Heart left ventricle (tissue), 16 donors: Measurements from ENCODE around the gene PPP1R12B. TPM values are rescaled to one million over a fixed set of nuclear protein-coding genes. Genes with fewer than 3 reads are reported as not detected.
A peak's percentile ranks its signal among the peaks of the same experiment; 100 is the strongest.
"Not testable (repeated sequence)": the region's sequence is repeated elsewhere in the genome, so short reads cannot be mapped to it uniquely, and the experiment has no call there.

Source experiments
- ATAC-seq, 4 donors: fragments of 200-7000 bp; cut with Tn5 transposase; one replicate each; pipeline ENCODE4 v1.9.1; 2020 to 2022; ENCODE audit warnings: moderate library complexity in 4 of 4, mild to moderate bottlenecking in 3 of 4, moderate number of reproducible peaks in 1 of 4
- DNase-seq, 5 donors: peaks; one replicate each; pipeline ENCODE4 v3.0.0-alpha.2; 2020
- H3K27ac ChIP-seq, 12 donors: fragments of 200-600 bp; sonication (generic) in 4 of 12; one replicate each; pipeline versions ENCODE4 v1.5.0 to v1.8.0; 2016 to 2022; ENCODE audit warnings: mild to moderate bottlenecking in 2 of 12
- H3K27me3 ChIP-seq, 9 donors: fragments of 200-600 bp; sonication (generic) in 2 of 9; one replicate each; pipeline versions ENCODE4 v1.5.1 to v1.8.0; 2016 to 2022; ENCODE audit warnings: mild to moderate bottlenecking in 3 of 9
- H3K36me3 ChIP-seq, 9 donors: fragments of 200-600 bp; sonication (generic) in 2 of 9; one replicate each; pipeline versions ENCODE4 v1.5.0 to v1.8.0; 2018 to 2022; ENCODE audit warnings: mild to moderate bottlenecking in 2 of 9
- H3K4me1 ChIP-seq, 12 donors: fragments of 200-600 bp; sonication (generic) in 4 of 12; one replicate each; pipeline versions ENCODE4 v1.5.0 to v1.8.0; 2016 to 2022; ENCODE audit warnings: mild to moderate bottlenecking in 3 of 12
- H3K4me3 ChIP-seq, 12 donors: fragments of 200-600 bp; sonication (generic) in 4 of 12; one replicate each; pipeline versions ENCODE4 v1.5.0 to v1.8.0; 2017 to 2022; ENCODE audit warnings: mild to moderate bottlenecking in 9 of 12, moderate library complexity in 4 of 12
- H3K9me3 ChIP-seq, 12 donors: fragments of 200-600 bp; sonication (generic) in 4 of 12; one replicate each; pipeline versions ENCODE4 v1.5.0 to v1.8.0; 2016 to 2022; ENCODE audit warnings: mild to moderate bottlenecking in 1 of 12
- CTCF ChIP-seq, 12 donors: fragments of 200-600 bp; sonication (generic) in 4 of 12; IDR thresholded peaks; one replicate each; pipeline versions ENCODE4 v1.5.0 to v1.8.0; 2018 to 2022; ENCODE audit warnings: antibody characterized with exemption in 12 of 12, mild to moderate bottlenecking in 5 of 12
- POLR2A ChIP-seq, 2 donors: fragments of 450-650 bp; IDR thresholded peaks; one replicate each; pipeline ENCODE4 v1.6.1; 2017; ENCODE audit warnings: antibody characterized with exemption in 2 of 2, mild to moderate bottlenecking in 2 of 2, moderate library complexity in 2 of 2
- WGBS, 4 donors: extraction: QIAGEN DNeasy Blood & Tissue Kit in 2 of 4; methylation state at CpG; one replicate each; pipeline versions ENCODE4 v1.1.5 to v1.1.7; 2013 to 2018; 5-methylcytosine and 5-hydroxymethylcytosine counted together
- intact Hi-C, 10 donors: fragments of 100-400 bp; cut with DNase I; formaldehyde crosslinking; loops; one replicate each; pipeline versions ENCODE4 v1.11.1 to v1.14.2; 2022
- polyA plus RNA-seq, 2 donors: library from polyadenylated mRNA; stranded (reverse); fragments of 200-250 nt; gene quantifications; one replicate each; pipeline ENCODE4 v1.2.3, GENCODE V29; 2013
- total RNA-seq, 9 donors: library from RNA; depleted of rRNA in 2 of 9; stranded (reverse); fragments of >200 nt in 2 of 9; fragmentation: NEBNext Ultra II Directional in 3 of 9; extraction: Animal tissue kit (Norgen Biotek cat#: 25700) in 3 of 9; gene quantifications; one replicate each; pipeline versions ENCODE4 v1.1.0 to v1.2.4, GENCODE V29; 2016 to 2023
- donor health status: ischemic (EF 13 %, LVEDD 7.1; RV severe dilation, severe dysfunction).
- donor health status: healthy with polysubstance abuse.
- donor health status: DM: no; HTN: yes; CAD: no.
- donor health status: DM: no; HTN: no; CAD: no.
- donor health status: ischemic (EF 25% LVEDD 6.9; RV normal size, moderate dysfunction).
- donor health status: ischemic (EF 25% LVEDD 5.7; RV mildly dilated, moderate dysfunction).
- donor health status: healthy.
- donor health status: DM: yes; HTN: yes; CAD: no.
- donor health status: ischemic (EF 35%, LVEDD 5.7; RV mildly dilated, moderate dysfunction).
- donor health status: nonischemic (EF 11% LVEDD 7.7; RV severe dilation, severe dysfunction).
- donor health status: DM: yes; HTN: yes; CAD: no.
- donor health status: PGD.
- donor health status: ischemic (EF 29% LVEDD 5.4; RV normal size, mild dysfunction).
- donor health status: nonischemic (EF 23%, LVEDD 6.1; RV moderate dilation, normal function).

PPP1R12B gene
- total and polyA plus RNA-seq, 11 donors, result 49.9 to 972 (median 559) TPM

- peaks cover 0 to 65% (median 37%) of the 10 kb centered on the region in 9 donors for H3K36me3 ChIP-seq
Observed at GRCh38 chr1:202578001-202578504, 229.6 kb downstream of the PPP1R12B start.

GRCh38 chr1:202578565-202578964 lies 230.1 kb downstream of the PPP1R12B start:
- TF ChIP-seq CTCF (IDR thresholded peaks at IDR 0.05) (no peak), POLR2A (IDR thresholded peaks at IDR 0.05) (no peak)
- WGBS, 4 donors, result 47 to 57% (median 56%) methylated on average over 6 of the region's 6 CpGs
- Histone ChIP-seq H3K4me1 (peaks cover 8 to 71% (median 54%) of the 10 kb centered on the region in 12 donors), H3K4me3 (no peak overlapping the region), H3K27me3 (peaks cover 0 to 9% (median 0%) of the 10 kb centered on the region in 9 donors), H3K27ac (peak overlapping the region in 11 of 12 donors; percentile 24 to 79 (median 62)), H3K9me3 (no peaks in the 10 kb centered on the region), H3K36me3 (peaks cover 0 to 65% (median 38%) of the 10 kb centered on the region in 9 donors)
- no peak for DNase-seq
- peak; percentile 39 to 55 (median 46) for ATAC-seq
- intact Hi-C loops, result loop anchor here in 6 of 10 donors (10.0 kb wide), 4 partner anchors 64 to 234 kb away; partner anchors contain the start of genes PPP1R12B (in 1 of the 6), SYT2 (in 1 of the 6) and UBE2T (in 1 of the 6)

More at GRCh38 chr1:202578001-202578504, 229.6 kb downstream of the PPP1R12B start:
- H3K9me3 ChIP-seq, result no peaks in the 10 kb centered on the region
- peak overlapping the region in 10 of 12 donors; percentile 24 to 79 (median 62) for H3K27ac ChIP-seq
- intact Hi-C loops, result loop anchor here in 6 of 10 donors (10.0 kb wide), 4 partner anchors 63 to 233 kb away; partner anchors contain the start of genes PPP1R12B (in 1 of the 6), SYT2 (in 1 of the 6) and UBE2T (in 1 of the 6)
- TF ChIP-seq CTCF (IDR thresholded peaks at IDR 0.05) (no peak), POLR2A (IDR thresholded peaks at IDR 0.05) (no peak)
- DNase-seq (no peak), ATAC-seq (no peak)
- 47 to 52% (median 50%) methylated on average over 4 of the region's 4 CpGs for WGBS, 4 donors
- H3K4me3 ChIP-seq, result no peak overlapping the region
- peaks cover 0 to 7% (median 0%) of the 10 kb centered on the region in 9 donors for H3K27me3 ChIP-seq
- H3K4me1 ChIP-seq, result peaks cover 8 to 70% (median 55%) of the 10 kb centered on the region in 12 donors

- 45 to 50% (median 46%) methylated on average over 2 of the region's 2 CpGs for WGBS, 4 donors
- ATAC-seq (peak in 2 of 4 donors; percentile 21 to 50), DNase-seq (no peak)
- Histone ChIP-seq H3K27ac (peak overlapping the region in 10 of 12 donors; percentile 23 to 79 (median 62)), H3K27me3 (peaks cover 0 to 21% (median 0%) of the 10 kb centered on the region in 9 donors), H3K36me3 (peaks cover 0 to 62% (median 48%) of the 10 kb centered on the region in 9 donors), H3K9me3 (no peaks in the 10 kb centered on the region), H3K4me1 (peaks cover 8 to 71% (median 54%) of the 10 kb centered on the region in 12 donors), H3K4me3 (no peak overlapping the region)
- TF ChIP-seq POLR2A (IDR thresholded peaks at IDR 0.05) (no peak), CTCF (IDR thresholded peaks at IDR 0.05) (no peak)
- intact Hi-C loops, result loop anchor here in 6 of 10 donors (10.0 kb wide), 4 partner anchors 65 to 235 kb away; partner anchors contain the start of genes PPP1R12B (in 1 of the 6), SYT2 (in 1 of the 6) and UBE2T (in 1 of the 6)
Observed at GRCh38 chr1:202579806-202580205, 231.3 kb downstream of the PPP1R12B start.

GRCh38 chr1:202580619-202581018 lies 232.1 kb downstream of the PPP1R12B start:
- H3K36me3 ChIP-seq, result peaks cover 0 to 56% (median 45%) of the 10 kb centered on the region in 9 donors
- H3K27me3 ChIP-seq, result peaks cover 0 to 27% (median 0%) of the 10 kb centered on the region in 9 donors
- intact Hi-C loops, result no loop called here
- DNase-seq (no peak), ATAC-seq (no peak)
- peaks cover 8 to 70% (median 55%) of the 10 kb centered on the region in 12 donors for H3K4me1 ChIP-seq
- H3K9me3 ChIP-seq, result no peaks in the 10 kb centered on the region
- H3K27ac ChIP-seq, result peak overlapping the region in 9 of 12 donors; percentile 37 to 79 (median 63)
- no peak overlapping the region for H3K4me3 ChIP-seq
- WGBS, 4 donors, result 37 to 52% (median 46%) methylated on average over 1 of the region's 1 CpG
- no peak for TF ChIP-seq POLR2A (IDR thresholded peaks at IDR 0.05)
- no peak for TF ChIP-seq CTCF (IDR thresholded peaks at IDR 0.05)

- intact Hi-C loops, H3K9me3 ChIP-seq, ATAC-seq, DNase-seq, H3K4me3 ChIP-seq: not testable (repeated sequence)
- 92 to 96% (median 95%) methylated on average over 5 of the region's 5 CpGs for WGBS, 4 donors
- Histone ChIP-seq H3K4me1 (peaks cover 16 to 71% (median 57%) of the 10 kb centered on the region in 12 donors), H3K36me3 (peaks cover 0 to 48% (median 39%) of the 10 kb centered on the region in 9 donors), H3K27ac (peak overlapping the region in 1 of 12 donors; percentile 79), H3K27me3 (peaks cover 0 to 33% (median 0%) of the 10 kb centered on the region in 9 donors)
Observed at GRCh38 chr1:202582350-202582749, 233.9 kb downstream of the PPP1R12B start.
